Kidney epithelial cell (primary cell): ENCODE data around the gene RABGGTB. TPM values are rescaled to one million over a fixed set of nuclear protein-coding genes. Genes with fewer than 3 reads are reported as not detected.
"Not testable (repeated sequence)": the region's sequence is repeated elsewhere in the genome, so short reads cannot be mapped to it uniquely, and the experiment has no call there.

Experiments
- DNase-seq: peaks from one replicate; pipeline ENCODE4 v3.0.0-alpha.2; 2010; ENCODE audit warnings: low read depth
- H3K27me3 ChIP-seq: 2 replicates; pipeline ENCODE4 v1.6.0; 2011; ENCODE audit warnings: low read length; ENCODE audit not compliant: control insufficient read depth, insufficient read depth
- H3K36me3 ChIP-seq: 2 replicates; pipeline ENCODE4 v1.5.1; 2011; ENCODE audit warnings: low read length; ENCODE audit not compliant: control insufficient read depth, insufficient read depth
- H3K4me3 ChIP-seq: 2 replicates; pipeline ENCODE4 v1.5.1; 2011; ENCODE audit warnings: low read depth, mild to moderate bottlenecking, control low read depth, low read length
- CTCF ChIP-seq: IDR thresholded peaks from 2 replicates; pipeline ENCODE4 v1.5.1; 2011; ENCODE audit warnings: mild to moderate bottlenecking, moderate library complexity, low read length, control low read depth, inconsistent platforms; ENCODE audit not compliant: insufficient read depth, poor library complexity, severe bottlenecking
- total RNA-seq: library from RNA; depleted of rRNA; stranded (reverse); fragments of >200 nt; gene quantifications from 2 replicates; pipeline ENCODE4 v1.2.3, GENCODE V29; 2015

The RABGGTB gene
- total RNA-seq, 1 donor from 2014 or later = 77.1 TPM

DNA sequence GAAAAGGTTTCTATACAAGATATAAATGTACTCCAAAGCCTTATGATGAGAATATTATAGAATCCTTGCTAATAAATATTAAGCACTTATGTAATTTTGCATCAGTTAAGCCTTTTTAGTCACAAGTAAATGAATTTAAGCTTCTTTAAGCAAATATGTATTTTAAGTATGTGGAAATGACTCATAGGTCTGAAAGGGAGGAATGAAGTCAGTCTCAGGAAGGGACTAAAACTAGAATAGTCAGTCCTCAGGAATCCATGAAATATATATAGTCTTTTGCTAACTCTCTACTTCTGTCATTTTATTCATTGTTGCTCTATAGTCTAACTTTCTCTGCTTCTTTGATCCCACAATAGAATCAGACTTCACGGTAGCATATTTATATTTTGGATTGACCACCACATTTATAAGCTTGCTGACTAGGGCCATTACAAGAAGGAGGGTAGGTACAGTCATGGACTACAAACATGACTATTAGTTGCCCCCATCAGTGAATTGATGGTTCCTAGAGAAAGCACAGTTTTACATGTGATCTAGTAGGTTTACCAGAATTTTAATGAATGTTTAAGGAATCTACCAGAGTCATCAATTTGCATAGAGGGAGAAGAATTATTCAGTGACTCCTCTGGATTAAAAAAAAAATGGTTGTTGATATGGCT lies 20.2 kb upstream of the RABGGTB start:
- DNase-seq = peak; percentile 35
- H3K36me3 ChIP-seq = no peaks in the 10 kb centered on the region
- no peaks in the 10 kb centered on the region for H3K27me3 ChIP-seq
- TF ChIP-seq CTCF = no peak
- no peak overlapping the region for H3K4me3 ChIP-seq

GRCh38 chr1:75768016-75768415 lies 18.0 kb upstream of the RABGGTB start:
- no peak for TF ChIP-seq CTCF
- no peak overlapping the region for H3K4me3 ChIP-seq
- H3K27me3 ChIP-seq = no peaks in the 10 kb centered on the region
- no peaks in the 10 kb centered on the region for H3K36me3 ChIP-seq
- DNase-seq = no peak

DNA sequence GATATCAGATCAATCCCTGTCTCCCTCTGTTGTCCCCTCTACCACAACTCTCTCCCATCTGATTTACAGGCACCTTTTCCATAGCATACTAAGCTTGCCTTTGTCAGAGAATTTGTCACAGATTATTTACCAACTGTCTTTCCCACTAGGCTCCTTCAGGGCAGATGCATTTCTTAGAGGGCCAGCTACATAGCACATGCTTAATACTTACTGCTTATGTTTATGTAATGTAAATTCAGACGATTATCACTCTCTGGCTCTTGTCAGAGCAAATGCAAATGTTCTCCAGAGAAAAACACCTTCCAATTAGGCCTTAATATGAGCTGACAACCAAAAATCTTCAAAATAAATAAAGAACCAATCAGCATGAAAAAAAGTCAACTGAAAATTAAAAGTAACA lies 15.3 kb upstream of the RABGGTB start:
- no peaks in the 10 kb centered on the region for H3K27me3 ChIP-seq

GRCh38 chr1:75771978-75772377 lies 14.1 kb upstream of the RABGGTB start:
- no peaks in the 10 kb centered on the region for H3K36me3 ChIP-seq

More for the DNA sequence above, 15.3 kb upstream of the RABGGTB start:
- DNase-seq = no peak
- Histone ChIP-seq H3K36me3 (no peaks in the 10 kb centered on the region), H3K4me3 (no peak overlapping the region)
- TF ChIP-seq CTCF = no peak

GRCh38 chr1:75777812-75778211 lies 8.2 kb upstream of the RABGGTB start:
- not testable (repeated sequence) for H3K36me3 ChIP-seq, H3K27me3 ChIP-seq, DNase-seq, H3K4me3 ChIP-seq

More at GRCh38 chr1:75771978-75772377, 14.1 kb upstream of the RABGGTB start:
- TF ChIP-seq CTCF = no peak
- Histone ChIP-seq H3K27me3 (no peaks in the 10 kb centered on the region), H3K4me3 (no peak overlapping the region)
- DNase-seq = no peak

DNA sequence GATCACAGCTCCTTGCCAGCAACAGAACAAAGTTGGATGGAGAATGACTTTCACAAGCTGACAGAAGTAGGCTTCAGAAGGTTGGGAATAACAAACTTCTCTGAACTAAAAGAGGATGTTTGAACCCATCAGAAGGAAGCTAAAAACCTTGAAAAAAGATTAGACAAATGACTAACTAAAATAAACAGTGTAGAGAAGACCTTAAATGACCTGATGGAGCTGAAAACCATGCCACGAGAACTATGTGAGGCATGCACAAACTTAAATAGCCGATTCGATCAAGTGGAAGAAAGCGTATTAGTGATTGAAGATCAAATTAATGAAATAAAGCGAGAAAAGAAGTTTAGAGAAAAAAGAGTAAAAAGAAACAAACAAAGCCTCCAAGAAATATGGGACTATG lies 7.4 kb upstream of the RABGGTB start:
- DNase-seq, H3K36me3 ChIP-seq, H3K27me3 ChIP-seq, H3K4me3 ChIP-seq: not testable (repeated sequence)

DNA sequence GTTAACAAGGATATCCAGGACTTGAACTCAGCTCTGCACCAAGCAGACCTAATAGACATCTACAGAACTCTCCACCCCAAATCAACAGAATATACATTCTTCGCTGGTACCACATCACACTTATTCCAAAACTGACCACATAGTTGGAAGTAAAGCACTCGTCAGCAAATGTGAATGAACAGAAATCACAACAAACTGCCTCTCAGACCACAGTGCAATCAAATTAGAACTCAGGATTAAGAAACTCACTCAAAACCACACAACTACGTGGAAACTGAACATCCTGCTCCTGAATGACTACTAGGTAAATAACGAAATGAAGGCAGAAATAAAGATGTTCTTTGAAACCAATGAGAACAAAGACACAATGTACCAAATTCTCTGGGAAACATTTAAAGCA lies 5.9 kb upstream of the RABGGTB start:
- H3K36me3 ChIP-seq, H3K27me3 ChIP-seq, DNase-seq, H3K4me3 ChIP-seq: not testable (repeated sequence)

DNA sequence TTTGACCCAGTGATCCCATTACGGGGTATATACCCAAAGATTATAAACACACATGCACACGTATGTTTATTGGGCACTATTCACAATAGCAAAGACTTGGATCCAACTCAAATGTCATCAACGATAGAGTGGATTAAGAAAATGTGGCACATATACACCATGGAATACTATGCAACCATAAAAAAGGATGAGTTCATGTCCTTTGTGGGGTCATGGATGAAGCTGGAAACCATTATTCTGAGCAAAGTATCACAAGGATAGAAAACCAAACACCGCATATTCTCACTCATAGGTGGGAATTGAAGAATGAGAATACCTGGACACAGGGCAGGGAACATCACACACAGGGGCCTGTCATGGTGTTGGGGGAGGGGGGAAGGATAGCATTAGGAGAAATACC lies 2.1 kb upstream of the RABGGTB start:
- H3K36me3 ChIP-seq, H3K27me3 ChIP-seq, DNase-seq, H3K4me3 ChIP-seq: not testable (repeated sequence)
